Gastroesophageal sphincter (tissue), 4 donors: Measurements from ENCODE around the gene MUSTN1. TPM values are rescaled to one million over a fixed set of nuclear protein-coding genes. Genes with fewer than 3 reads are reported as not detected.

Experiments used
- ATAC-seq: fragments of 150-250 bp; one replicate; pipeline ENCODE4 v1.9.1; 2016; ENCODE audit warnings: mild to moderate bottlenecking, moderate library complexity
- H3K27ac ChIP-seq, 4 donors: fragments of 200-600 bp; sonication (generic) in 3 of 4; 1 replicate in 3 of 4; 2 replicates in 1 of 4; pipeline ENCODE4 v1.5.1; 2016 to 2019
- H3K27me3 ChIP-seq: fragments of 200-600 bp; sonication (generic); one replicate; pipeline ENCODE4 v1.5.1; 2019
- H3K36me3 ChIP-seq, 2 donors: fragments of 200-600 bp; sonication (generic); one replicate each; pipeline ENCODE4 v1.5.1; 2019; ENCODE audit warnings: control low read depth in 1 of 2
- H3K4me1 ChIP-seq, 3 donors: fragments of 200-600 bp; sonication (generic); 1 replicate in 2 of 3; 2 replicates in 1 of 3; pipeline ENCODE4 v1.5.1; 2016 to 2019; ENCODE audit warnings: control low read depth in 2 of 3
- H3K4me3 ChIP-seq, 2 donors: fragments of 200-600 bp; sonication (generic); one replicate each; pipeline ENCODE4 v1.5.1; 2019; ENCODE audit warnings: mild to moderate bottlenecking in 1 of 2, moderate library complexity in 1 of 2
- H3K9me3 ChIP-seq, 3 donors: fragments of 200-600 bp; sonication (generic); one replicate each; pipeline ENCODE4 v1.5.1; 2017 to 2019; ENCODE audit warnings: control low read depth in 2 of 3
- EP300 ChIP-seq: sonication (generic); formaldehyde crosslinking; IDR thresholded peaks from one replicate; pipeline ENCODE4 v1.6.1; 2017; ENCODE audit warnings: antibody characterized with exemption, mild to moderate bottlenecking
- POLR2A ChIP-seq, 2 donors: fragments of 450-650 bp; IDR thresholded peaks; one replicate each; pipeline ENCODE4 v1.6.1; 2017; ENCODE audit warnings: antibody characterized with exemption in 2 of 2, mild to moderate bottlenecking in 2 of 2, moderate library complexity in 1 of 2
- POLR2AphosphoS5 ChIP-seq: sonication (generic); formaldehyde crosslinking; IDR thresholded peaks from one replicate; pipeline ENCODE4 v1.6.1; 2017; ENCODE audit warnings: antibody characterized with exemption
- WGBS, 2 donors: methylation state at CpG; one replicate each; pipeline ENCODE4 v1.1.5; 2018; ENCODE audit warnings: low coverage in 1 of 2; 5-methylcytosine and 5-hydroxymethylcytosine counted together
- total RNA-seq, 4 donors: library from RNA; depleted of rRNA; stranded (reverse); fragments of >200 nt; gene quantifications; one replicate each; pipeline ENCODE4 v1.1.0, GENCODE V29; 2016
- TF ChIP-seq, protein P1 (sequence below), 4 experiments: fragments of 200-600 bp in 2 of 4; fragments of 450-650 bp in 2 of 4; sonication (generic) in 1 of 4; IDR thresholded peaks; one replicate each; pipeline ENCODE4 v1.5.1; 2017 to 2019; ENCODE audit warnings: antibody characterized with exemption in 4 of 4, mild to moderate bottlenecking in 2 of 4, moderate library complexity in 2 of 4

The MUSTN1 gene
- total RNA-seq, 4 donors from 2014 or later: 8.6 to 20.9 (median 16.6) TPM

DNA sequence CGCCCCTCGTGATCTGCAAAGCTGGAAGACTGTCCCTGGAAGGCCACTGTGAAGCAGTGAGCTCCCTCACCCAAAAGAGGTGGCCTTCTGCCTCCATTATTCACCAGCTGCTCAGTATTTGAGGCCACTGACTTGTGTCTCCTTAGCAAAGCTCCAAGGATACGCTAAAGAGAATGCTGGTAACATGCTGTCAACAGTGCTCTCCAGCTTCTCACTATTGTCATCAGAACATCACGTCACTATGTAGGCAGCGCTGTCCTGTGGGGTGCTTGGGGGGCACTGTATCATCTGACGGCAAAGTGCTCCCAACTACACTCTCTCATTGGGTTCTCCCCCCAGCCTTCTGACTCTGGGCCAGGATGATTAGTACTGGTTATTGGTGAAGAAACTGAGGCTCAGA is 18.6 kb downstream of the MUSTN1 start:
- 75 to 87% methylated on average over 2 to 3 of the region's 6 CpGs for WGBS, 2 donors
- Histone ChIP-seq H3K27ac (no peak overlapping the region), H3K27me3 (no peaks in the 10 kb centered on the region), H3K4me3 (no peak overlapping the region), H3K4me1 (no peaks in the 10 kb centered on the region), H3K9me3 (no peaks in the 10 kb centered on the region), H3K36me3 (peaks cover 0 to 8% of the 10 kb centered on the region in 2 donors)
- no peak for ATAC-seq
- TF ChIP-seq POLR2A (IDR thresholded peaks at IDR 0.05): no peak
- TF ChIP-seq POLR2AphosphoS5: no peak
- TF ChIP-seq EP300: no peak
- TF ChIP-seq, protein P1, sequence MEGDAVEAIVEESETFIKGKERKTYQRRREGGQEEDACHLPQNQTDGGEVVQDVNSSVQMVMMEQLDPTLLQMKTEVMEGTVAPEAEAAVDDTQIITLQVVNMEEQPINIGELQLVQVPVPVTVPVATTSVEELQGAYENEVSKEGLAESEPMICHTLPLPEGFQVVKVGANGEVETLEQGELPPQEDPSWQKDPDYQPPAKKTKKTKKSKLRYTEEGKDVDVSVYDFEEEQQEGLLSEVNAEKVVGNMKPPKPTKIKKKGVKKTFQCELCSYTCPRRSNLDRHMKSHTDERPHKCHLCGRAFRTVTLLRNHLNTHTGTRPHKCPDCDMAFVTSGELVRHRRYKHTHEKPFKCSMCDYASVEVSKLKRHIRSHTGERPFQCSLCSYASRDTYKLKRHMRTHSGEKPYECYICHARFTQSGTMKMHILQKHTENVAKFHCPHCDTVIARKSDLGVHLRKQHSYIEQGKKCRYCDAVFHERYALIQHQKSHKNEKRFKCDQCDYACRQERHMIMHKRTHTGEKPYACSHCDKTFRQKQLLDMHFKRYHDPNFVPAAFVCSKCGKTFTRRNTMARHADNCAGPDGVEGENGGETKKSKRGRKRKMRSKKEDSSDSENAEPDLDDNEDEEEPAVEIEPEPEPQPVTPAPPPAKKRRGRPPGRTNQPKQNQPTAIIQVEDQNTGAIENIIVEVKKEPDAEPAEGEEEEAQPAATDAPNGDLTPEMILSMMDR (IDR thresholded peaks at IDR 0.05): no peak

DNA sequence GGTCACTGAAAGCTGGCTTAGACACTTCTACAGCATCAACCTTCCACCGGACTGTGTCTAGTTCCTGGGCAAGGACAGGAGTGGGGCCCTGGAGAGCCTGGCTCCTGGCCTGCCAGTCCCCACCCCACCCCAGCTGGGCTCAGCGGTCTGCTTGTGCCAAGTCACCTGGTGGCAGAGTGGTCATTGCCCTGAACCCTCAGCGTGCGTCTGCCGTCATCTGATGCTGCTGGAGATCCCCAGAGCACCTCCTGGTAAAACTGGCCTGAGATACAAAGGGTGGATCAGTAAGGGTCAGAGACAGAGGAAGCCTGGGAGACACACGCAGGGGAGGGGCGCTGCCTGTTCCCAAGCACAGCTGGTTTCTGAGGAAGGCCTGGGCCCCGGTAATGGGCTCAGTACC is 21.0 kb downstream of the MUSTN1 start:
- Histone ChIP-seq H3K27ac (no peak overlapping the region), H3K4me1 (no peaks in the 10 kb centered on the region), H3K36me3 (no peaks in the 10 kb centered on the region), H3K4me3 (no peak overlapping the region), H3K9me3 (no peaks in the 10 kb centered on the region), H3K27me3 (no peaks in the 10 kb centered on the region)
- TF ChIP-seq EP300: no peak
- TF ChIP-seq, protein P1 (IDR thresholded peaks at IDR 0.05): no peak
- TF ChIP-seq POLR2AphosphoS5: no peak
- no peak for TF ChIP-seq POLR2A (IDR thresholded peaks at IDR 0.05)
- no CpG with 5 or more reads among the region's 8 CpGs for WGBS, 2 donors
- no peak for ATAC-seq

DNA sequence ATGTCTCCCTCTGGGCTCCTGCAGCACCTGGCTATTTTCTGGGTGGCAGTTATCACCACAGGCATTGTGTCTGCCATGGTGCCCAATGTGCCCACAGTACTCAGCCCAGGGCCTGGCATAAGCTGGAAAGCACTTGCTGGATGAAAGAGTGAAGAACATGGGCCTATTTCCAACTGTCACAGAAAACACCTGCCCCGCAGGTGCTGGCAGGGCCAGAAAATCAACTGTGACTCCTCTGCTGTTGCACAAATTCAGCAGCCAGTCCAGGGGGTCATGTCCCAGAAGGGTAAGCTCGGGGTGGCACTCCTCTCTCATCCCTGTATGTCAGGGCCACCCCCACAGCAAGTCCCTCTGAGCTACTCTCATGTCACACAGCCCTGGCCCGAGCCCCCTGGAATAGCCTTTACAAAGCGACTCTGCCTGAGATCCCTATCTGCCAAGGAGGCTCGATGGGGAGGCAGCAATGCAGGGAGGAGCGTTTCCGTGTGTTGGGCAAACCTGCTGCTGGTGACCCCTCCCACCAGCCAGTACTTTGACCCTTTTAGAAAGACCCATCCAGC is 23.3 kb downstream of the MUSTN1 start:
- no peaks in the 10 kb centered on the region for H3K36me3 ChIP-seq
- H3K27me3 ChIP-seq: no peaks in the 10 kb centered on the region
- H3K4me1 ChIP-seq: no peaks in the 10 kb centered on the region
- TF ChIP-seq EP300 (no peak), POLR2A (IDR thresholded peaks at IDR 0.05) (no peak), POLR2AphosphoS5 (no peak)
- TF ChIP-seq, protein P1 (IDR thresholded peaks at IDR 0.05): no peak
- no peak overlapping the region for H3K4me3 ChIP-seq
- no peak for ATAC-seq
- H3K27ac ChIP-seq: no peak overlapping the region
- H3K9me3 ChIP-seq: no peaks in the 10 kb centered on the region
- 17% methylated on average over 1 of the region's 7 CpGs; no CpG with 5 or more reads in 1 of the 2 donors for WGBS, 2 donors

DNA sequence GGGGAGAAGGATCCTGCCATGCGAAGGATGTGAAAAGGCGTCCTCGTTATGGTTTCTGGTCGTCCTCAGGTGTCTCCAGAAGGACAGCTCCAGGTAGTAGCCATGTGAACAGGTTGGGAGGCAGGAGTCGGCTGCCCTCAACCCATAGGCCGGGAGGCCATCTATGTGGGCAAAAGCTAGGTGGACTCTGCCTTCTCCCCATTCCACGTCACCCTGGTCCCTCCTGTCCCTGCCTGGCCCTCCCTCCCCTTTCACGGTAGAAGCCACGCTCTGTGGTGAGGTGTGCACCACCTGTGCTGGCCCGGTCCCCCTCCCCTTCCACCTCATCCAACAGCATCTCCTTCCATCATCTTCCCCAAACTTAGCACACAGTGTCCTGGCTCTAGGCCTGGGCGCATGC is 23.9 kb downstream of the MUSTN1 start:
- Histone ChIP-seq H3K4me1 (no peaks in the 10 kb centered on the region), H3K9me3 (no peaks in the 10 kb centered on the region), H3K27ac (no peak overlapping the region), H3K4me3 (no peak overlapping the region), H3K27me3 (peaks cover 6% of the 10 kb centered on the region), H3K36me3 (no peaks in the 10 kb centered on the region)
- TF ChIP-seq POLR2AphosphoS5 (no peak), EP300 (no peak), POLR2A (IDR thresholded peaks at IDR 0.05) (no peak)
- TF ChIP-seq, protein P1 (IDR thresholded peaks at IDR 0.05): no peak
- ATAC-seq: no peak
- 80 to 90% methylated on average over 3 to 10 of the region's 11 CpGs for WGBS, 2 donors

DNA sequence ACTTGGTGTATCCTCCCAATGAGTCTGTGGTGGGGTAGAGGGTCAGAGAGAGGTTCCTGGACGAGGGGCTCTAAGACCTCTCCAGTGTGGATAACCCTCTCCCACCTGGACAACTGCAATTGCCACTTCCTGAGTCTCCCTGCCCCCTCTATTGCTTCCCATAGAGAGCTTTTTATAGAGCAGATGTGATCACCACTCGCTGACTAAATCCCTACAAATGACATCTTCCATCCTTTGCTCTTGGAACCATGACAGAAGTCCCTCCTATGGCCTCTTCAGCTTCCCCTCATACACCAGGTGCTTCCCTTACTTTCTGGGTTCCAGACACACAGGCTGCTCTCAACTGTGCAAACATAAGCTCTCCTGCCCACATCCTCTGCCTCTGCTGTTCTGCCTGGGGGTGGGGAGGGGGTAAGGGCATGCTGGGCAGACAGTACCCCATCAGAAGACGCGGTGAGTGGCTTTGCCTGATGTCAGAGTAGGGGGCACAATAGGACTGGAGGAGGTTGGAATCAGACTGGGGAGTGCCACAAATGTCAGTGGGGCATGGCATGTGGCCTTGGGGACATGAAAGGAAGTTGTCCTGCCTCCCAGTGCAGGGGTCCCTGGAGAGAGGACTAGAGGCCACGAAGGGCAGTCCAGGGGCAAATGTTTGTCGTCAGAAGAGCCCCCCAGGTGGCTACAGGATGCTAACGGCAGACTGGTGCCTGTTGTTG is 25.0 kb downstream of the MUSTN1 start:
- ATAC-seq: no peak
- 43 to 60% methylated on average over 4 to 5 of the region's 7 CpGs for WGBS, 2 donors
- Histone ChIP-seq H3K27ac (no peak overlapping the region), H3K9me3 (no peaks in the 10 kb centered on the region), H3K36me3 (no peaks in the 10 kb centered on the region), H3K4me1 (no peaks in the 10 kb centered on the region), H3K27me3 (peaks cover 7% of the 10 kb centered on the region), H3K4me3 (no peak overlapping the region)
- TF ChIP-seq EP300 (no peak), POLR2AphosphoS5 (no peak), POLR2A (IDR thresholded peaks at IDR 0.05) (no peak)
- TF ChIP-seq, protein P1 (IDR thresholded peaks at IDR 0.05): no peak
